ENCODE measurements around the gene FRAT1.

DNA sequence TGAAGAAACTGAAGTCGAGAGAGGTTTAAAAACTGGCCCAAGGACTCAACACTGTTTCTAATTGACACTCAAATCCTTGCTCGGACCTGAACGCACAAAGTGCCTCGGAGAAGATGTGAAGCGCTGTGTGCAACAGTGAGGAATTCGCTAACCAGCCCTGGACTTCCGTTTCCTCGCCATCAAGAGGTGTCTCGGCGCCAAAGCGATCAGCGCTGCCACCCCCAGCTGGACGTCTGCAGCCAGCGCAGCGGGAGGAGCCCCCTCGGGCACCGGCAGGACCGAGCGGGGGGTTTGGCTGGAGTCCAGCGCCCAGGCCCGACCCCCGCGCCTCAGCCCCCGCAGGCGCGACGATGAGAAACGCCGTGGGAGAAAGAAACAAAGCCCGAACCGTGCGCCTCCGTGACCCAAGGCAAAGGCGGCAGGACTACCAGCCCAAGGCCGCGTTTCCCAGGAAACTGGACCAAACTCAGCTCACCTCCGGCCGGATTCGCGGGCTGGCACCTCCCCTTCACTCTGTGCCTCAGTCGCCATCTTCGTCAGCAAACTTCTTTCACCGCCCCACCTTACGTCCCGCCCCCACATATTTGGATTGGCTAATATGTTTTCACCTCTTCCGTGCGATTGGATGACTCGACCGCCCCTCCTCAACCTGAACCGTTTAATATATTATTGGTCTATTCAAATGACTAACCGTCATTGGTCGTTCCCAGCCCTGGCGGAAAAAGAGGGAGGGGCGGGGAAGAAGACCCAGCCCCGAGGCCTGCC is 26.8 kb upstream of the FRAT1 start, which contains the start of gene ARHGAP19:
- TF ChIP-seq, protein P1, sequence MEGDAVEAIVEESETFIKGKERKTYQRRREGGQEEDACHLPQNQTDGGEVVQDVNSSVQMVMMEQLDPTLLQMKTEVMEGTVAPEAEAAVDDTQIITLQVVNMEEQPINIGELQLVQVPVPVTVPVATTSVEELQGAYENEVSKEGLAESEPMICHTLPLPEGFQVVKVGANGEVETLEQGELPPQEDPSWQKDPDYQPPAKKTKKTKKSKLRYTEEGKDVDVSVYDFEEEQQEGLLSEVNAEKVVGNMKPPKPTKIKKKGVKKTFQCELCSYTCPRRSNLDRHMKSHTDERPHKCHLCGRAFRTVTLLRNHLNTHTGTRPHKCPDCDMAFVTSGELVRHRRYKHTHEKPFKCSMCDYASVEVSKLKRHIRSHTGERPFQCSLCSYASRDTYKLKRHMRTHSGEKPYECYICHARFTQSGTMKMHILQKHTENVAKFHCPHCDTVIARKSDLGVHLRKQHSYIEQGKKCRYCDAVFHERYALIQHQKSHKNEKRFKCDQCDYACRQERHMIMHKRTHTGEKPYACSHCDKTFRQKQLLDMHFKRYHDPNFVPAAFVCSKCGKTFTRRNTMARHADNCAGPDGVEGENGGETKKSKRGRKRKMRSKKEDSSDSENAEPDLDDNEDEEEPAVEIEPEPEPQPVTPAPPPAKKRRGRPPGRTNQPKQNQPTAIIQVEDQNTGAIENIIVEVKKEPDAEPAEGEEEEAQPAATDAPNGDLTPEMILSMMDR (IDR thresholded peaks at IDR 0.05; ENCODE audit: insufficient read depth, low read depth, low read length), result no peak
- TF ChIP-seq EZH2 (IDR thresholded peaks at IDR 0.05; ENCODE audit: insufficient read depth, low read length), result no peak
